C4-2B (cell line): ENCODE results near the gene MIPOL1.
"Not testable (repeated sequence)": the region's sequence is repeated elsewhere in the genome, so short reads cannot be mapped to it uniquely, and the experiment has no call there.

Experiments
- H3K27ac ChIP-seq: fragments of 450-650 bp; 2 replicates; pipeline ENCODE4 v1.5.1; 2017
- ZFX ChIP-seq: fragments of 450-650 bp; IDR thresholded peaks from 2 replicates; pipeline ENCODE4 v1.6.1; 2017
- TF ChIP-seq, protein P1 (sequence below): fragments of 450-650 bp; conservative IDR thresholded peaks from 2 replicates; pipeline ENCODE4 v1.5.1; 2017; ENCODE audit warnings: mild to moderate bottlenecking

Gene MIPOL1, protein sequence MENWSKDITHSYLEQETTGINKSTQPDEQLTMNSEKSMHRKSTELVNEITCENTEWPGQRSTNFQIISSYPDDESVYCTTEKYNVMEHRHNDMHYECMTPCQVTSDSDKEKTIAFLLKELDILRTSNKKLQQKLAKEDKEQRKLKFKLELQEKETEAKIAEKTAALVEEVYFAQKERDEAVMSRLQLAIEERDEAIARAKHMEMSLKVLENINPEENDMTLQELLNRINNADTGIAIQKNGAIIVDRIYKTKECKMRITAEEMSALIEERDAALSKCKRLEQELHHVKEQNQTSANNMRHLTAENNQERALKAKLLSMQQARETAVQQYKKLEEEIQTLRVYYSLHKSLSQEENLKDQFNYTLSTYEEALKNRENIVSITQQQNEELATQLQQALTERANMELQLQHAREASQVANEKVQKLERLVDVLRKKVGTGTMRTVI

DNA sequence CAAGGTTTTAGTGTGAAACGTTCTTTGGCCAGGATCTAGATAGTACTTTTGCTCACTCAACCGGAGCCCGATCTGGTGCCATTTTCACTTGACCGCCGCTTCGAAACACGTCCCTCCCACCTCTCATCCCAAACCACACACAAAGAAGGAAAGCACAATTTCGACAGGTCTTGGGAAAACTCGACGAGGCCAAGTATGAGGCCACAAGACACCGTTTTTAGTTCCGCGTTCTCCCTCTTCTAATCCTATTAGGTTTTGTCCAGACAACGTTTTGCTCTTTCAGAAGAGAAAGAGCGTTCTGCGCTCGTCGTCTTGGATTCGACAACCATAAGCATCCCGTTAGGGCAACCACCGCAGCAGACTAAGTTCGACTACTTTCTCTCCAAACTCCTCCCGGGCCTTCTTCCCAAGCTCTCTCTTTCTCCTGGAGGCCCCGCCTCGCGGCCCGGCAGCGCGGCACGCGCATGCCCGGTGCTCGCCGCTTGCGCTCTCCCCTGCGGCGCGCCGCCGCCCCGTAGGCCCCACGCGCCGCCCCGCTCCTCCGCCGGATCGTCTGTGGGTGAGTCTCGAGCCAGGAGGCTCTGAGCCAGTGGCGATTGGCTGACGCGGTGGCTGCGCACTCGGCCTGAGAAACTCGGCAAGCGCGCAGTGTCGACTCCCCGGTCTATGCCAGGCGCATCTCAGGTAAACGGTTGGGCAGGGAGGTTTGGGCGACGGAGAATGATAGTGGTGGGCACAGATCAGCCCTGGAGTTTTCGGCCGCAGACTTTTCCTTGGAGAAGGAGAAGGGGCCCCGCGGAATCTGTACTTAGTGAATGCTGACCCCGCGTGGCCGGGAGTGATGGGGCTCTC lies at the start of gene MIPOL1:
TSS of gene MIPOL1 (plus strand) at position 517 of the 852 bp plus-strand sequence. CDS start 49,952 bp downstream, outside the sequence.
- peak within 1 kb of the TSS; percentile 76 for H3K27ac ChIP-seq
- peak; percentile 69 for TF ChIP-seq ZFX
- TF ChIP-seq, protein P1, sequence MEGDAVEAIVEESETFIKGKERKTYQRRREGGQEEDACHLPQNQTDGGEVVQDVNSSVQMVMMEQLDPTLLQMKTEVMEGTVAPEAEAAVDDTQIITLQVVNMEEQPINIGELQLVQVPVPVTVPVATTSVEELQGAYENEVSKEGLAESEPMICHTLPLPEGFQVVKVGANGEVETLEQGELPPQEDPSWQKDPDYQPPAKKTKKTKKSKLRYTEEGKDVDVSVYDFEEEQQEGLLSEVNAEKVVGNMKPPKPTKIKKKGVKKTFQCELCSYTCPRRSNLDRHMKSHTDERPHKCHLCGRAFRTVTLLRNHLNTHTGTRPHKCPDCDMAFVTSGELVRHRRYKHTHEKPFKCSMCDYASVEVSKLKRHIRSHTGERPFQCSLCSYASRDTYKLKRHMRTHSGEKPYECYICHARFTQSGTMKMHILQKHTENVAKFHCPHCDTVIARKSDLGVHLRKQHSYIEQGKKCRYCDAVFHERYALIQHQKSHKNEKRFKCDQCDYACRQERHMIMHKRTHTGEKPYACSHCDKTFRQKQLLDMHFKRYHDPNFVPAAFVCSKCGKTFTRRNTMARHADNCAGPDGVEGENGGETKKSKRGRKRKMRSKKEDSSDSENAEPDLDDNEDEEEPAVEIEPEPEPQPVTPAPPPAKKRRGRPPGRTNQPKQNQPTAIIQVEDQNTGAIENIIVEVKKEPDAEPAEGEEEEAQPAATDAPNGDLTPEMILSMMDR, result peak; percentile 54

DNA sequence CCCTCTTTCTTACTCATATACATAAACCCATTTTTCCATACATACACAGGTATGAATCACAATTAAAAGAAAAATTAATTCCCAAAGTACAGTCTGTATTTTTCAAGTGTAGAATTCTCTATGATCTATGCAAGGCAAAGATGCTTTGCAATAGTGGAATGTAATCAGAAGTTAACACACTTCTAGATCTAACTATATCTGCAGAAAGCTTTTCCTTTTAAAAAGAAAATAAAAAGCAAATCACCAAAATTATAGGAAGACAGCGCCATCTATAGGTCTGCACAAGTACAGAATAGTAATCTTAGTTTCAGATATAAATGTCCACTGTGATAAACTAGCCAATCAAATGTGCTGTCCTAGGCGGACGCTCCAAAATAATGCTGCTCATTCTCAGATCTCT lies 47.3 kb upstream of the MIPOL1 start:
- TF ChIP-seq, protein P1, result peak; percentile 82
- no peak for TF ChIP-seq ZFX
- H3K27ac ChIP-seq, result no peak overlapping the region

DNA sequence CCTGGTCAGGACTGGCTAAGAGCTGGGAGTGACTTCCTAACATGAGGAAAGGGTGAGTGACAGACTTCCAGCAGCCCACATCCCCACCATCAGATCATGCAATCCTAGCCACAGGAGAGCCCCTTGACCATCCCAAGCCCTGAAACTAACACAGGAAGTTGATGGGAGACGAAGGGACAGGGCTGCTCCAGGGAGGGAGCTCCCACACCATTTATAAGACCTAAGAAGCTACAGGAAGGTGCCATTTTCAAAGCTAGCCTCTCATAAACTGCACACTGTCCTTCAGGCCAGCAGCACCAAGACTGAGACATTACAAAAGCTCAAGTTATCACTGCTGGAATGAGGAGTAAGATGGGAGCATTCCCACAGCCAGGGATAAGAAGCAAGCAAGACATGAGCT lies 44.7 kb upstream of the MIPOL1 start:
- H3K27ac ChIP-seq, result no peak overlapping the region
- TF ChIP-seq ZFX, result no peak
- TF ChIP-seq, protein P1, result no peak

DNA sequence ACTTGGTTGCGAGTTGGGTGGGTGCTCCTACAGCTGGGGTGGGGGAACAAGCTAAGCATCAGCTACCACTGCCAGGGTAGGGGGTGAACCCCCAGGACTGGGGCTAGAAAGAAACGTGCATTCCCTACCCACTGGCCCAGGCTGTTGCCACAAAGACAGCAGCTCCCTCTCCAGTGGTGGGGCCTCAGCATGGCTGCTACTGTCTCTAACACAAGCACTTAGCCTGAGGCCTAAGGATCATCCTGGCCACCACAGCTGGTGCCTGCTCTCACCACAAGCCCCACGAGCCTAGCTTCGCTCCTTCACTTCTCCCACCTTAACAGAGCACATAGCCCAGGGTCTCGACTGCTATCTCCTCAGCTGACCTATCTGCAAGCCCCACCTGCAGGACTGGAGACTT lies 44.3 kb upstream of the MIPOL1 start:
- H3K27ac ChIP-seq, result no peak overlapping the region
- TF ChIP-seq ZFX, result no peak

DNA sequence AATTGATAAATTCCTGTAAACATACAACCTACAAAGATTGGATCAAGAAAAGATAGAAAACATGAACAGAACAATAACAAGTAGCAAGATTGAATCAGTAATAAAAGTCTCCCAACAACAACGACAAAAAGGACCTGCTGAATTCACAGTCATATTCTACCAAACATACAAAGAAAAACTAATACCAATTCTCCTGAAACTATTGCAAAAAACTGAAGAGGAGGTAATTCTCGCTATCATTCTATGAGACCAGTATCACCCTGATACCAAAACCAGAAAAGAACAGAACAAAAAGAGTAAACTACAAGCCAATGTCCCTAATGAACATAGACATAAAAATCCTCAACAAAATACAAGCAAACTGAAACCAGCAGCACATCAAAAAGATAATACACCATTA lies 39.8 kb upstream of the MIPOL1 start:
- no peak overlapping the region for H3K27ac ChIP-seq
- no peak for TF ChIP-seq ZFX
- TF ChIP-seq, protein P1, result no peak

DNA sequence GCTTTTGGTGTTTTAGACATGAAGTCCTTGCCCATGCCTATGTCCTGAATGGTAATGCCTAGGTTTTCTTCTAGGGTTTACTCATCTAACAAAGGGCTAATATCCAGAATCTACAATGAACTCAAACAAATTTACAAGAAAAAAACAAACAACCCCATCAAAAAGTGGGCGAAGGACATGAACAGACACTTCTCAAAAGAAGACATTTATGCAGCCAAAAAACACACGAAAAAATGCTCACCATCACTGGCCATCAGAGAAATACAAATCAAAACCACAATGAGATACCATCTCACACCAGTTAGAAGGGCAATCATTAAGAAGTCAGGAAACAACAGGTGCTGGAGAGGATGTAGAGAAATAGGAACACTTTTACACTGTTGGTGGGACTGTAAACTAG lies 35.4 kb upstream of the MIPOL1 start:
- H3K27ac ChIP-seq, result not testable (repeated sequence)

DNA sequence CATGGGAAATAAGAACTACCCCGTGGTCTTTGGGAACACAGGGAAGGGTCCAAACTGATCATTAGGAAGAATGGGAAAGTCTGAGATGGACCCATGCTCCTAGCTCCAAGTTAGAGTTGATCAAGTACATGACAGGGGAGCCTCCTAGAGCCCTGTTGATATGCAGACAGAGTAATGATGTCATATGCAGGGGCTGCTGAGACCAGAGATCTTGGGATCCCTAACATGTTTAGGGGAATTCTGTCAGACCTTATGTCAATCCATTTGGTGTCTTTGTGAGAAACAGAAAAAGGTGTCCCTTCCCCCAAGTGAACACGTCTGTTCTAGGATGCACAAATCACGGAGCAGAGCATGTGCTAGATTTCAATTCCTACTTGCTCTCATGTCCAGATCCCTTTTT lies 31.9 kb upstream of the MIPOL1 start:
- TF ChIP-seq, protein P1, result no peak
- no peak for TF ChIP-seq ZFX
- H3K27ac ChIP-seq, result no peak overlapping the region
